A673 (cell line): ENCODE data around the gene GDPD5. TPM values are rescaled to one million over a fixed set of nuclear protein-coding genes. Genes with fewer than 3 reads are reported as not detected.

ENCODE experiments used
- BruUV-seq: library from RNA; stranded (reverse); fragments of 400-500 nt; replicated peaks from 2 replicates; lab custom pipeline; 2021; lab: Mats Ljungman, UMichigan
- CTCF ChIA-PET: fragments of 300-600 bp; sonication (Branson Sonifier 250); formaldehyde crosslinking; loops from one replicate; lab custom pipeline; 2022; ENCODE audit warnings: antibody characterized with exemption; lab: Charles Lee
- POLR2A ChIA-PET: fragments of 300-600 bp; sonication (Branson Sonifier 250); formaldehyde crosslinking; loops from one replicate; lab custom pipeline; 2022; ENCODE audit warnings: antibody characterized with exemption; ENCODE audit not compliant: low non-redundant PET; lab: Charles Lee
- DNase-seq: peaks from one replicate; pipeline ENCODE4 v3.0.0-alpha.2; 2015; ENCODE audit warnings: low spot score
- H3K27ac ChIP-seq: fragments of 200-600 bp; sonication (generic); 2 replicates; pipeline ENCODE4 v1.5.1; 2016; ENCODE audit warnings: mixed run types, low read depth, mild to moderate bottlenecking, mixed read lengths, antibody characterized with exemption, low read length; ENCODE audit not compliant: poor library complexity, severe bottlenecking
- H3K27me3 ChIP-seq: fragments of 200-600 bp; sonication (generic); replicated peaks from 2 replicates; pipeline ENCODE4 v1.6.1; 2017; ENCODE audit warnings: mixed run types, low read depth, mild to moderate bottlenecking, mixed read lengths, antibody characterized with exemption, low read length; ENCODE audit not compliant: insufficient read depth, poor library complexity
- H3K36me3 ChIP-seq: fragments of 200-600 bp; sonication (generic); 2 replicates; pipeline ENCODE4 v1.6.1; 2016; ENCODE audit warnings: mixed run types, mild to moderate bottlenecking, mixed read lengths, antibody characterized with exemption, low read length; ENCODE audit not compliant: insufficient read depth, poor library complexity, severe bottlenecking
- H3K4me1 ChIP-seq: fragments of 200-600 bp; sonication (generic); 2 replicates; pipeline ENCODE4 v1.6.1; 2017; ENCODE audit warnings: mixed run types, mild to moderate bottlenecking, mixed read lengths, antibody characterized with exemption, low read length; ENCODE audit not compliant: insufficient read depth, poor library complexity, severe bottlenecking
- H3K4me3 ChIP-seq: fragments of 200-600 bp; sonication (generic); 2 replicates; pipeline ENCODE4 v1.5.1; 2016; ENCODE audit warnings: low read depth, mixed run types, mild to moderate bottlenecking, mixed read lengths, low read length; ENCODE audit not compliant: poor library complexity, severe bottlenecking
- H3K9me3 ChIP-seq: fragments of 200-600 bp; sonication (generic); 2 replicates; pipeline ENCODE4 v1.6.1; 2016; ENCODE audit warnings: mixed run types, low read depth, mild to moderate bottlenecking, mixed read lengths, antibody characterized with exemption, low read length; ENCODE audit not compliant: poor library complexity, severe bottlenecking
- CTCF ChIP-seq: fragments of 300-800, 200-600 bp; sonication (generic); conservative IDR thresholded peaks from 2 replicates; pipeline ENCODE4 v1.5.1; 2017; ENCODE audit warnings: low read depth, mild to moderate bottlenecking, antibody characterized with exemption, low read length, moderate library complexity, mixed read lengths
- EZH2 ChIP-seq: fragments of 200-600 bp; sonication (generic); IDR thresholded peaks from 2 replicates; pipeline ENCODE4 v1.6.1; 2017; ENCODE audit warnings: borderline replicate concordance, low read depth, mild to moderate bottlenecking, mixed read lengths, antibody characterized with exemption, low read length; ENCODE audit not compliant: poor library complexity, severe bottlenecking
- intact Hi-C: fragments of 100-400 bp; cut with micrococcal nuclease; formaldehyde crosslinking; loops from one replicate; pipeline ENCODE4 v1.10.0; 2022; ENCODE audit not compliant: unreplicated experiment
- total RNA-seq: library from RNA; stranded (reverse); gene quantifications from 2 replicates; pipeline ENCODE4 v1.2.3, GENCODE V29; 2021

The GDPD5 gene
- total RNA-seq, 1 experiment from 2014 or later, result 1.4 TPM

GRCh38 chr11:75450826-75451821 lies 74.6 kb downstream of the GDPD5 start:
- TF ChIP-seq CTCF, result peak; percentile 88
- no peak for TF ChIP-seq EZH2
- POLR2A ChIA-PET, result no interaction called here
- CTCF ChIA-PET, result interaction anchor here (0.6 to 1.2 kb wide), 5 partner anchors 10 to 203 kb away, joined by 3 read pairs; no protein-coding TSS in a partner anchor
- intact Hi-C loops, result no loop called here
- Histone ChIP-seq H3K4me3 (no peak overlapping the region), H3K9me3 (no peaks in the 10 kb centered on the region), H3K4me1 (no peaks in the 10 kb centered on the region), H3K36me3 (no peaks in the 10 kb centered on the region), H3K27ac (no peak overlapping the region), H3K27me3 (no peaks in the 10 kb centered on the region)
- BruUV-seq, result no TSS peak
- DNase-seq, result peak; percentile 35

GRCh38 chr11:75450236-75450635 lies 75.5 kb downstream of the GDPD5 start:
- no peak overlapping the region for H3K4me3 ChIP-seq
- no peaks in the 10 kb centered on the region for H3K9me3 ChIP-seq
- no peaks in the 10 kb centered on the region for H3K27me3 ChIP-seq
- no peak for TF ChIP-seq CTCF
- TF ChIP-seq EZH2, result no peak
- no peaks in the 10 kb centered on the region for H3K4me1 ChIP-seq
- no peak for DNase-seq
- ChIA-PET CTCF (no interaction called here), POLR2A (no interaction called here)
- no peak overlapping the region for H3K27ac ChIP-seq
- intact Hi-C loops, result no loop called here
- no TSS peak for BruUV-seq
- no peaks in the 10 kb centered on the region for H3K36me3 ChIP-seq

GRCh38 chr11:75449776-75450175 lies 76.0 kb downstream of the GDPD5 start:
- no TSS peak for BruUV-seq
- Histone ChIP-seq H3K4me1 (no peaks in the 10 kb centered on the region), H3K27me3 (no peaks in the 10 kb centered on the region), H3K27ac (no peak overlapping the region), H3K4me3 (no peak overlapping the region), H3K9me3 (no peaks in the 10 kb centered on the region), H3K36me3 (no peaks in the 10 kb centered on the region)
- intact Hi-C loops, result no loop called here
- TF ChIP-seq CTCF, result no peak
- TF ChIP-seq EZH2, result no peak
- CTCF ChIA-PET, result no interaction called here
- no peak for DNase-seq
- POLR2A ChIA-PET, result no interaction called here
